ENCODE data around the gene GRIN3B.

DNA sequence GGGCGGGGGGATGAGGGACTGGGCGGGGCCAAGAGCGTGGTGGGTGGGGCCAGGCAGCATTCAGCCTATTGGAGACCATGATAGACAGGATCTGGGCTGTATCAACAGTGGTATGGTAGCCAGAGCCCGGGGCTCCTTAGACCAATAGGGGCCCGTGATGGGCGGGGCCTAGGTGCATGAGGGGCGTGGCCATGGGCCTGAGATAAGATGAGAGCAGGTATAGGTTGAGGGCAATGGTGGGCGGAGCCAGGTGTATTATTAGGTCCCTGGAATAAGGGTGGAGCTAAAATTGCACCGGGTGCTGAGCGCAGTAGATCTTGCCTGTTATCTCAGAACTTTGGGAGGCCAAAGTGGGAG, 45.0 kb downstream of the GRIN3B start:
- TF ChIP-seq TAF1 (IDR thresholded peaks at IDR 0.05; ENCODE audit: borderline replicate concordance, low read depth, low read length) (no peak), POLR2AphosphoS5 (IDR thresholded peaks at IDR 0.05; ENCODE audit: low read depth, low read length) (no peak), POLR2A (IDR thresholded peaks at IDR 0.05; ENCODE audit: low read depth, low read length) (no peak)

Data from GM12892 (cell line).